GM13976 (cell line): ENCODE data around the gene OR9K2.
"Not testable (repeated sequence)": the region's sequence is repeated elsewhere in the genome, so short reads cannot be mapped to it uniquely, and the experiment has no call there.

ENCODE experiments used
- DNase-seq: peaks from one replicate; pipeline ENCODE4 v3.0.0; 2012; ENCODE audit warnings: low spot score
- in situ Hi-C: fragments of 300-500 bp; cut with MboI; formaldehyde crosslinking; loops from one replicate; pipeline ENCODE4 v1.12.0; 2022; ENCODE audit warnings: low sequenced_read_pairs, mixed read lengths, inconsistent platforms; ENCODE audit not compliant: unreplicated experiment
- TF ChIP-seq, protein P1 (sequence below): IDR thresholded peaks from 2 replicates; pipeline ENCODE4 v1.5.1; 2012; ENCODE audit warnings: borderline replicate concordance, mild to moderate bottlenecking; ENCODE audit not compliant: insufficient read depth; ENCODE audit errors: extremely low read depth, missing control alignments, control extremely low read depth

Gene OR9K2

DNA sequence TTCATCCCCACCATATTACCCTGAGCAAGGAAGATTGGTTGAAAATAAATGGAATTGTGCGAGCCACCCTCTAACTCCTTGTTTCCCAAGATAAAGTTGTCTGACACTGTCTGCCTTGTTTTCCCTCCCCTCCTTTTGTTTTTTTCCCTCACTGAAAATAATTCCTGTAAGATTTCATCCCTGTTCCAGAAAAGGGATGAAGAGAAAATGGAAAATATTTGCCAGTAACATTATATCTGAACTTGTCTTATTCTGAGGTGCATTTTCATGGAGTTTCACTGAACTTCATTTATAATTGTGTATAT lies 17.3 kb downstream of the OR9K2 start:
- in situ Hi-C loops = no loop called here
- TF ChIP-seq, protein P1, sequence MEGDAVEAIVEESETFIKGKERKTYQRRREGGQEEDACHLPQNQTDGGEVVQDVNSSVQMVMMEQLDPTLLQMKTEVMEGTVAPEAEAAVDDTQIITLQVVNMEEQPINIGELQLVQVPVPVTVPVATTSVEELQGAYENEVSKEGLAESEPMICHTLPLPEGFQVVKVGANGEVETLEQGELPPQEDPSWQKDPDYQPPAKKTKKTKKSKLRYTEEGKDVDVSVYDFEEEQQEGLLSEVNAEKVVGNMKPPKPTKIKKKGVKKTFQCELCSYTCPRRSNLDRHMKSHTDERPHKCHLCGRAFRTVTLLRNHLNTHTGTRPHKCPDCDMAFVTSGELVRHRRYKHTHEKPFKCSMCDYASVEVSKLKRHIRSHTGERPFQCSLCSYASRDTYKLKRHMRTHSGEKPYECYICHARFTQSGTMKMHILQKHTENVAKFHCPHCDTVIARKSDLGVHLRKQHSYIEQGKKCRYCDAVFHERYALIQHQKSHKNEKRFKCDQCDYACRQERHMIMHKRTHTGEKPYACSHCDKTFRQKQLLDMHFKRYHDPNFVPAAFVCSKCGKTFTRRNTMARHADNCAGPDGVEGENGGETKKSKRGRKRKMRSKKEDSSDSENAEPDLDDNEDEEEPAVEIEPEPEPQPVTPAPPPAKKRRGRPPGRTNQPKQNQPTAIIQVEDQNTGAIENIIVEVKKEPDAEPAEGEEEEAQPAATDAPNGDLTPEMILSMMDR = no peak
- DNase-seq = no peak

DNA sequence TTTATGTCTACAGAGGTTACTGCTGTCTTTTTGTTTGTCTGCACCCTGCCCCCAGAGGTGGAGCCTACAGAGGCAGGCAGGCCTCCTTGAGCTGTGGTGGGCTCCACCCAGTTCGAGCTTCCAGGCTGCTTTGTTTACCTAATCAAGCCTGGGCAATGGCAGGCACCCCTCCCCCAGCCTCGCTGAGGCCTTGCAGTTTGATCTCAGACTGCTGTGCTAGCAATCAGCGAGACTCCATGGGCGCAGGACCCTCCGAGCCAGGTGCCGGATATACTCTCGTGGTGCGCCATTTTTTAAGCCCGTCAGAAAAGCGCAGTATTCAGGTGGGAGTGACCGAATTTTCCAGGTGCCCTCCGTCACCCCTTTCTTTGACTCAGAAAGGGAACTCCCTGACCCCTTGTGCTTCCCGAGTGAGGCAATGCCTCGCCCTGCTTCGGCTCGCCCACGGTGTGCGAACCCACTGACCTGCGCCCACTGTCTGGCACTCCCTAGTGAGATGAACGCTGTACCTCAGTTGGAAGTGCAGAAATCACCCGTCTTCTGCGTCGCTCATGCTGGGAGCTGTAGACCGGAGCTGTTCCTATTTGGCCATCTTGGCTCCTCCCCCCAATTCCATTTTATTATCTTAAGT lies 40.9 kb downstream of the OR9K2 start:
- in situ Hi-C loops, DNase-seq: not testable (repeated sequence)

DNA sequence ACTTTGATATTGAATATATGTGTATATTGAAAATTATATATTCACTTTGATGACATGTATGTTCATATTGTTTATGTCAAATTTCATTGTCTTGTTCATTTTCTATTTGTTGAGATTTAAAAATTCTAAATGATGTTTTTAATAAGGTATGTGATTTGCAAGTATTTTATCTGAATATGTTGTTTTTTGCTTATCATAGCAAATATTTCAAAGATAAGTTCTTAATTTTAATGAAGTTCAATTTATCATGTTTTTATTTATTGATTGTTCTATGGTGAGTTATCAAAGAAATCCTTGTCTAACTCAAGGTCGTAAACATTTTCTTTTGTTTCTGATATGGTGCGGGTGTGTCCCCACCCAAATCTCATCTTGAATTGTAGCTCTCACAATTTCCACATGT lies 45.2 kb downstream of the OR9K2 start:
- in situ Hi-C loops = no loop called here
- TF ChIP-seq, protein P1 = no peak
- DNase-seq = no peak

DNA sequence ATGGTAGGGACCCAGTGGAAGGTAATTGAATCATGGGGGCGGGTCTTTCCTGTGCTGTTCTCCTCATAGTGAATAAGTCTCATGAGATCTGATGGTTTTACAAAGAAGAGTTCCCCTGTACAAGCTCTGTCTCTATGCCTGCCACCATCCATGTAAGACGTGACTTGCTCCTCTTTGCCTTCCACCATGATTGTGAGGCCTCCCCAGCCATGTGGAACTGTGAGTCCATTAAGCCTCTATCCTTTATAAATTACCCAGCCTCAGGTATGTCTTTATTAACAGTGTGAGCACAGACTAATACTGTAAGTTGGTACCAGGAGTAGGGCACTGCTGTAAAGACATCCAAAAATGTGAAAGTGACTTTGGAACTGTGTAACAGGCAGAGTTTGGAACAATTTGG lies 45.6 kb downstream of the OR9K2 start:
- DNase-seq, in situ Hi-C loops: not testable (repeated sequence)

DNA sequence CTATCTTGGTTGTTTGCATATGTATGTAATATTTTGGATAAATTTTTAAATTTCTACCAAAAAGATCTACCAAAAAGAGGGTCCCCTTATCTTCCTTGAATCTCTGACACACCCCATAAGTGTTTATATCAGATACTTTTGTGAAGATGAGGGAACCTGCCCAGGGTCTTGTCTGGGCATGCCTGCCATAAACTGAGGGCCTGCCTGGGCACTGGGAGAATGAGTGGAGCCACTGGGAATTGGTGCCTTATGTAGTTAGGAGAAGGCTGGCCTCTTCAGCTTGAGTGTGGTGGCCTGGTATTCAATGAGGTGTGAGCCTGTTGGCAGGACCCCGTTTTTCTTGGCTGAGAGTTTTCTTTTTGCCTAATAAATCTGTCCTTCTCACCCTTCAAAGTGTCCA lies 46.5 kb downstream of the OR9K2 start:
- TF ChIP-seq, protein P1 = no peak
- DNase-seq = no peak
- in situ Hi-C loops = no loop called here

DNA sequence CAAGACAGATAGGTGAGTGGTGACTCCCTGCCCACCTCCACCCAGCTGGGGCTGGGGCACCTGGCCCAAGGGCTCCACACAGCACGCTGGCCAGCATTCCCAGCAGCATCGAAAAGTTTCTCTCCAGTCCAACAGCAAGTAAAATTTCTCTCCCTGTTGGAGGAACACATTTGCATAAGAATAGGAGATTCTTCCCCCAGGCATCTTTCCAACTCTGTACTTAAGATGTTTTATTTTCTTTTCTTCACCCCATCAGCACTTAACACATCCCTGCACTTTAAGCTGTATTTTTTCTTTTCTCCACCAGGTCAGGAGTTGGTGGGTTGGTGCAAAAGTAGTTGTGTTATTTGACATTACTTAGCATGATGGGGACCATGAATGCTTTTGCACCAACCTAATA lies 47.2 kb downstream of the OR9K2 start:
- TF ChIP-seq, protein P1 = no peak
- in situ Hi-C loops = no loop called here
- DNase-seq = no peak
